A549 (cell line): ENCODE measurements around the gene SYTL1. TPM values are rescaled to one million over a fixed set of nuclear protein-coding genes. Genes with fewer than 3 reads are reported as not detected.

Experiments
- ATAC-seq, 2 experiments: fragments of 200-7000 bp in 1 of 2; fragments of >200 bp in 1 of 2; cut with Nextera tagmentation in 1 of 2; cut with Tn5 transposase in 1 of 2; 3 replicates each; pipeline versions ENCODE4 v1.8.0 to v1.9.1; 2018 to 2020; ENCODE audit warnings: mild to moderate bottlenecking in 1 of 2, moderate library complexity in 1 of 2
- CTCF ChIA-PET: fragments of 300-600 bp; sonication (Branson Sonifier 250); formaldehyde crosslinking; extraction: SDS; loops from one replicate; lab custom pipeline; 2021; ENCODE audit warnings: antibody characterized with exemption, inconsistent platforms; lab: Yijun Ruan, JAX
- POLR2A ChIA-PET: fragments of 350-600 bp; formaldehyde crosslinking; extraction: SDS; loops from one replicate; lab custom pipeline; 2021; ENCODE audit warnings: antibody characterized with exemption, inconsistent platforms; lab: Yijun Ruan, JAX
- DNase-seq, 2 experiments: peaks; one replicate each; pipeline versions ENCODE4 v3.0.0 to v3.0.0-alpha.2; 2011 to 2016; ENCODE audit warnings: low read depth in 1 of 2, low spot score in 1 of 2
- FAIRE-seq: peaks from 2 replicates; lab custom pipeline; 2011; peaks lifted over from hg19 to GRCh38; lab: Jason Lieb, UNC
- H3K27ac ChIP-seq, 2 experiments: fragments of >200 bp; sonication (Bioruptor Twin); formaldehyde crosslinking; 3 replicates each; pipeline ENCODE4 v1.5.1; 2016 to 2017
- H3K4me1 ChIP-seq: fragments of >200 bp; sonication (Bioruptor Twin); formaldehyde crosslinking; 3 replicates; pipeline ENCODE4 v1.6.1; 2016
- H3K4me2 ChIP-seq: fragments of >200 bp; sonication (Bioruptor Twin); formaldehyde crosslinking; 3 replicates; pipeline ENCODE4 v1.6.1; 2016
- H3K4me3 ChIP-seq: fragments of >200 bp; sonication (Bioruptor Twin); formaldehyde crosslinking; 3 replicates; pipeline ENCODE4 v1.5.1; 2016
- H3K9me3 ChIP-seq: fragments of >200 bp; sonication (Bioruptor Twin); formaldehyde crosslinking; 3 replicates; pipeline ENCODE4 v1.6.1; 2016
- BHLHE40 ChIP-seq: IDR thresholded peaks from 2 replicates; pipeline ENCODE4 v1.6.1; 2012; ENCODE audit warnings: low read depth, low read length, inconsistent platforms
- CBX2 ChIP-seq: fragments of 200-600 bp; sonication (generic); IDR thresholded peaks from 2 replicates; pipeline ENCODE4 v1.6.1; 2016; ENCODE audit warnings: low read depth, mild to moderate bottlenecking, borderline replicate concordance
- EHMT2 ChIP-seq: fragments of 200-600 bp; sonication (generic); IDR thresholded peaks from 2 replicates; pipeline ENCODE4 v1.6.1; 2016; ENCODE audit warnings: antibody characterized with exemption, low read depth, mild to moderate bottlenecking, moderate library complexity
- EP300 ChIP-seq, 2 experiments: fragments of >200 bp; sonication (Bioruptor Twin); formaldehyde crosslinking; IDR thresholded peaks; 2 replicates in 1 of 2; 3 replicates in 1 of 2; pipeline ENCODE4 v1.6.1; 2016 to 2017
- FOXS1 ChIP-seq: fragments of 250-450 bp; sonication (Bioruptor Pico); IDR thresholded peaks from 2 replicates; pipeline ENCODE4 v1.5.0; 2020; ENCODE audit warnings: mild to moderate bottlenecking, moderate library complexity
- GATA3 ChIP-seq: IDR thresholded peaks from 2 replicates; pipeline ENCODE4 v1.6.1; 2012; ENCODE audit warnings: borderline replicate concordance
- HOXB13 ChIP-seq: fragments of 250-450 bp; sonication (Bioruptor Pico); IDR thresholded peaks from 2 replicates; pipeline ENCODE4 v1.5.0; 2020; ENCODE audit warnings: low read depth, mild to moderate bottlenecking, moderate library complexity
- JUN ChIP-seq, 2 experiments: fragments of >200 bp; sonication (Bioruptor Twin); formaldehyde crosslinking; IDR thresholded peaks; 2 replicates in 1 of 2; 3 replicates in 1 of 2; pipeline ENCODE4 v1.6.1; 2016 to 2017
- JUNB ChIP-seq: fragments of >200 bp; sonication (Bioruptor Twin); formaldehyde crosslinking; IDR thresholded peaks from 2 replicates; pipeline ENCODE4 v1.6.1; 2016
- MAFK ChIP-seq: fragments of 450-650 bp; IDR thresholded peaks from 2 replicates; pipeline ENCODE4 v1.6.1; 2014; ENCODE audit not compliant: partially characterized antibody
- MAZ ChIP-seq: fragments of 150-350 bp; IDR thresholded peaks from 2 replicates; pipeline ENCODE4 v1.6.1; 2014; ENCODE audit warnings: antibody characterized with exemption, low read depth, low read length, borderline replicate concordance
- MYC ChIP-seq: IDR thresholded peaks from 2 replicates; pipeline ENCODE4 v1.6.1; 2012; ENCODE audit warnings: mild to moderate bottlenecking, inconsistent platforms, low read length, improper control_type of control experiment, borderline replicate concordance
- NPAS2 ChIP-seq: fragments of 250-450 bp; sonication (Bioruptor Pico); IDR thresholded peaks from 2 replicates; pipeline ENCODE4 v1.8.0; 2022; ENCODE audit warnings: mild to moderate bottlenecking, moderate library complexity, borderline replicate concordance
- NR3C1 ChIP-seq: fragments of >200 bp; sonication (Bioruptor Twin); formaldehyde crosslinking; IDR thresholded peaks from 3 replicates; pipeline ENCODE4 v1.6.1; 2017
- PHF8 ChIP-seq: fragments of 200-600 bp; sonication (generic); IDR thresholded peaks from 2 replicates; pipeline ENCODE4 v1.6.1; 2016; ENCODE audit warnings: low read depth, mild to moderate bottlenecking, antibody characterized with exemption, moderate library complexity, borderline replicate concordance
- POLR2A ChIP-seq: IDR thresholded peaks from 2 replicates; pipeline ENCODE4 v1.6.1; 2012; ENCODE audit warnings: mild to moderate bottlenecking, low read length
- RNF2 ChIP-seq: fragments of 200-600 bp; sonication (generic); IDR thresholded peaks from 2 replicates; pipeline ENCODE4 v1.6.1; 2016; ENCODE audit warnings: low read depth, mild to moderate bottlenecking, antibody characterized with exemption, moderate library complexity, borderline replicate concordance
- SMC3 ChIP-seq: fragments of >200 bp; sonication (Bioruptor Twin); formaldehyde crosslinking; IDR thresholded peaks from 3 replicates; pipeline ENCODE4 v1.6.1; 2018; ENCODE audit warnings: inconsistent platforms
- TP53 ChIP-seq: fragments of 250-450 bp; sonication (Bioruptor Pico); IDR thresholded peaks from 2 replicates; pipeline ENCODE4 v1.5.0; 2021; ENCODE audit warnings: mild to moderate bottlenecking, moderate library complexity
- WGBS: methylation state at CpG from one replicate; pipeline ENCODE4 v1.1.6; 2017; ENCODE audit errors: missing lambda C conversion rate; 5-methylcytosine and 5-hydroxymethylcytosine counted together
- polyA minus RNA-seq: library from RNA; depleted of rRNA, polyadenylated mRNA; stranded (reverse); fragments of >200 nt; gene quantifications from 2 replicates; pipeline ENCODE4 v1.2.3, GENCODE V29; 2011; rRNA and poly(A)+ RNA removed
- polyA plus RNA-seq, 4 experiments: library from polyadenylated mRNA; depleted of rRNA in 3 of 4; stranded (reverse); fragments of >200 nt; fragmentation: RNase III in 1 of 4; extraction: RNeasy Plus Mini Kit Qiagen cat#74134 plus additional on column Dnase treatment in 1 of 4; gene quantifications; 2 replicates in 3 of 4; 3 replicates in 1 of 4; pipeline ENCODE4 v1.2.3, GENCODE V29; 2011 to 2017
- TF ChIP-seq, protein P1 (sequence below): fragments of 150-350 bp; IDR thresholded peaks from 2 replicates; pipeline ENCODE4 v1.6.1; 2014; ENCODE audit warnings: low read depth, mild to moderate bottlenecking, low read length
- TF ChIP-seq, protein P2 (sequence below): IDR thresholded peaks from 2 replicates; pipeline ENCODE4 v1.6.1; 2012

The SYTL1 gene, protein sequence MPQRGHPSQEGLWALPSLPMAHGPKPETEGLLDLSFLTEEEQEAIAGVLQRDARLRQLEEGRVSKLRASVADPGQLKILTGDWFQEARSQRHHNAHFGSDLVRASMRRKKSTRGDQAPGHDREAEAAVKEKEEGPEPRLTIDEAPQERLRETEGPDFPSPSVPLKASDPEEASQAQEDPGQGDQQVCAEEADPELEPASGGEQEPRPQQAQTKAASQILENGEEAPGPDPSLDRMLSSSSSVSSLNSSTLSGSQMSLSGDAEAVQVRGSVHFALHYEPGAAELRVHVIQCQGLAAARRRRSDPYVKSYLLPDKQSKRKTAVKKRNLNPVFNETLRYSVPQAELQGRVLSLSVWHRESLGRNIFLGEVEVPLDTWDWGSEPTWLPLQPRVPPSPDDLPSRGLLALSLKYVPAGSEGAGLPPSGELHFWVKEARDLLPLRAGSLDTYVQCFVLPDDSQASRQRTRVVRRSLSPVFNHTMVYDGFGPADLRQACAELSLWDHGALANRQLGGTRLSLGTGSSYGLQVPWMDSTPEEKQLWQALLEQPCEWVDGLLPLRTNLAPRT
- 0.50 and 0.80 TPM in 2 replicates for polyA plus RNA-seq (2011; rRNA removed)
- 0.94 and 1.0 TPM in 2 replicates for polyA plus RNA-seq (2012; cell fraction: cytosol; rRNA removed)
- 4.8 and 5.8 TPM in 2 replicates for polyA plus RNA-seq (2012; cell fraction: nucleus; rRNA removed)
- polyA plus RNA-seq (2017; fragmentation: RNase III; extraction: RNeasy Plus Mini Kit Qiagen cat#74134 plus additional on column Dnase treatment), result 0.50 to 0.76 TPM (median 0.58 TPM) in 3 replicates
- polyA minus RNA-seq, result 0.37 and 0.73 TPM in 2 replicates

DNA sequence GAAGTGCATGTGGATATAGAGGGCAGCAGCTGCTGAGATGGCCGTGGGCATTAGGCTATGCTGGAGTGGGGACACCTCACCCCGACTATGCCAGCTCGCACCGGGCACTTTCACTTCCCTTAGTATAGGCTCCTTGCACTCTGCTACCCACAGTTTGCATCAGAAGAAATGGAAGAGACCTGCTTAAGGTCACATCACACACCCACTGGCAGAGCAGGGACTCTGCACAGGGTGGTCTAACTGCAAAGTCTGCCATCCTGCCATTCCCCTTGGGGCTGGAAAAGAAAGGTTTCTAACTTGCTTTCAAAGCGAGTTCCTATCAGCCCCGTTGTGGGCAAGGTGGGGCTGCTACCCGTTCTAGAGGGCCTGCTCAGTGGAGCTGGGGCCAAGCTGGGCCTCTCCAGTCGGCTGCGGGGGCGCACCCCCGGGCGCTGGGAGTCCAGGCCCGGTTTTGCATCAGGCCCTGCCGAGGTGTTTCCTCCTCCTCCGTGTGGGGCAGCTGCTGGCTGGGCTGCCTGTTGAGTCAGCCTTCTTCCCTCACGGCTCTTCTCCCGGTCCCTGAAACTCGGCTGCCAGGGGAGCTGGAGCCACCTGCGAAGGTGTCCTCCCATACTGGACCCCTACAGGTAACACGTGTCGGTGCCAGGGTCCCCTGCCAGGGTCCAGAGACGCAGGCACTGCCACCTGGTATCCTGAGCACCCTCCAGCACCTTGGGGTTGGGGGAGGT is at the start of gene SYTL1:
Gene SYTL1 (plus strand): TSS at position 498 of the 728 bp plus-strand sequence. CDS start 3,313 bp downstream, outside the sequence.
- peak within 1 kb of the TSS; percentile 19; the same call in 2 of the 3 replicates for H3K4me3 ChIP-seq
- peaks cover 18% of the 10 kb centered on the region for H3K4me1 ChIP-seq
- WGBS, result 61% methylated on average over 3 of the region's 22 CpGs
- ATAC-seq (peak; percentile 81 to 84), FAIRE-seq (no peak), DNase-seq (peak; percentile 38 to 56)
- H3K27ac ChIP-seq, result peak within 1 kb of the TSS; percentile 57 to 80
- peak within 1 kb of the TSS; percentile 70 for H3K4me2 ChIP-seq
- ChIA-PET CTCF (interaction anchor here (0.9 to 11.8 kb wide), 5 partner anchors 9 to 50 kb away, joined by 3 to 134 read pairs (median 21); no protein-coding TSS in a partner anchor), POLR2A (interaction anchor here (1.4 kb wide), 1 partner anchor 19 kb away, joined by 3 read pairs; no protein-coding TSS in a partner anchor)
- no peak for TF ChIP-seq EHMT2
- TF ChIP-seq, protein P1, sequence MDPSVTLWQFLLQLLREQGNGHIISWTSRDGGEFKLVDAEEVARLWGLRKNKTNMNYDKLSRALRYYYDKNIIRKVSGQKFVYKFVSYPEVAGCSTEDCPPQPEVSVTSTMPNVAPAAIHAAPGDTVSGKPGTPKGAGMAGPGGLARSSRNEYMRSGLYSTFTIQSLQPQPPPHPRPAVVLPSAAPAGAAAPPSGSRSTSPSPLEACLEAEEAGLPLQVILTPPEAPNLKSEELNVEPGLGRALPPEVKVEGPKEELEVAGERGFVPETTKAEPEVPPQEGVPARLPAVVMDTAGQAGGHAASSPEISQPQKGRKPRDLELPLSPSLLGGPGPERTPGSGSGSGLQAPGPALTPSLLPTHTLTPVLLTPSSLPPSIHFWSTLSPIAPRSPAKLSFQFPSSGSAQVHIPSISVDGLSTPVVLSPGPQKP, result no peak
- no peak for TF ChIP-seq NR3C1
- no peak for TF ChIP-seq JUN (IDR thresholded peaks at IDR 0.05)
- no peak for TF ChIP-seq MAFK
- no peak for TF ChIP-seq MYC
- TF ChIP-seq MAZ, result no peak
- no peak for TF ChIP-seq HOXB13
- TF ChIP-seq CBX2, result no peak
- no peak for TF ChIP-seq NPAS2 (CRISPR knock-in tag)
- no peak for TF ChIP-seq PHF8
- TF ChIP-seq, protein P2, sequence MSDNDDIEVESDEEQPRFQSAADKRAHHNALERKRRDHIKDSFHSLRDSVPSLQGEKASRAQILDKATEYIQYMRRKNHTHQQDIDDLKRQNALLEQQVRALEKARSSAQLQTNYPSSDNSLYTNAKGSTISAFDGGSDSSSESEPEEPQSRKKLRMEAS, result no peak
- no peak for TF ChIP-seq EP300 (IDR thresholded peaks at IDR 0.05)
- no peak for TF ChIP-seq BHLHE40
- H3K9me3 ChIP-seq, result no peaks in the 10 kb centered on the region

DNA sequence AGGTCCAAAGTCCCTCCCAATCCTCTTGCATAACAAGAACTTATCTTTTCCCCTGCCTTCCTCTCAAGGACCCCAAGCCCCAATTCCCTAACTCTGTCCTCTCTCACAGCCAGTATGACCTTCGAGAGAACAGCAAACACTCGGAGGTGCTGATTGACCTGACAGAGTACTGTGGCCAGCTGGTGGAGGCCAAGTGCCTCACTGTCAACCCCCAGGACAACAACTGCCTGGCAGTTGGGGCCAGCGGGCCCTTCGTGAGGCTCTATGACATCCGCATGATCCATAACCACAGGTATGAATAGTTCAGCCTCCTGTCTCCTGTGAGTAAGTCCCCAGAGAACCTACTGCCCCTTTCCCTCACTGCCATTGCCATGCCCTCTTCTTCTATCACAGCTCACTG is 49.7 kb upstream of the SYTL1 start:
- DNase-seq (no peak), ATAC-seq (no peak), FAIRE-seq (no peak)
- Histone ChIP-seq H3K4me2 (no peak overlapping the region), H3K4me1 (no peaks in the 10 kb centered on the region), H3K9me3 (no peaks in the 10 kb centered on the region), H3K27ac (no peak overlapping the region), H3K4me3 (no peak overlapping the region)
- ChIA-PET POLR2A (no interaction called here), CTCF (interaction anchor here (0.7 to 2.2 kb wide), 3 partner anchors 8 to 190 kb away, joined by 3 to 11 read pairs (median 3); no protein-coding TSS in a partner anchor)
- 92% methylated on average over 3 of the region's 5 CpGs for WGBS
- no peak for TF ChIP-seq HOXB13
- TF ChIP-seq RNF2, result no peak
- no peak for TF ChIP-seq FOXS1 (CRISPR knock-in tag)
- no peak for TF ChIP-seq GATA3
- TF ChIP-seq JUNB, result no peak
- no peak for TF ChIP-seq PHF8
- no peak for TF ChIP-seq TP53 (CRISPR knock-in tag)
- no peak for TF ChIP-seq POLR2A
- no peak for TF ChIP-seq SMC3
- TF ChIP-seq, protein P1, result no peak
- no peak for TF ChIP-seq BHLHE40
